ENCODE measurements around the gene LTBP1.

DNA sequence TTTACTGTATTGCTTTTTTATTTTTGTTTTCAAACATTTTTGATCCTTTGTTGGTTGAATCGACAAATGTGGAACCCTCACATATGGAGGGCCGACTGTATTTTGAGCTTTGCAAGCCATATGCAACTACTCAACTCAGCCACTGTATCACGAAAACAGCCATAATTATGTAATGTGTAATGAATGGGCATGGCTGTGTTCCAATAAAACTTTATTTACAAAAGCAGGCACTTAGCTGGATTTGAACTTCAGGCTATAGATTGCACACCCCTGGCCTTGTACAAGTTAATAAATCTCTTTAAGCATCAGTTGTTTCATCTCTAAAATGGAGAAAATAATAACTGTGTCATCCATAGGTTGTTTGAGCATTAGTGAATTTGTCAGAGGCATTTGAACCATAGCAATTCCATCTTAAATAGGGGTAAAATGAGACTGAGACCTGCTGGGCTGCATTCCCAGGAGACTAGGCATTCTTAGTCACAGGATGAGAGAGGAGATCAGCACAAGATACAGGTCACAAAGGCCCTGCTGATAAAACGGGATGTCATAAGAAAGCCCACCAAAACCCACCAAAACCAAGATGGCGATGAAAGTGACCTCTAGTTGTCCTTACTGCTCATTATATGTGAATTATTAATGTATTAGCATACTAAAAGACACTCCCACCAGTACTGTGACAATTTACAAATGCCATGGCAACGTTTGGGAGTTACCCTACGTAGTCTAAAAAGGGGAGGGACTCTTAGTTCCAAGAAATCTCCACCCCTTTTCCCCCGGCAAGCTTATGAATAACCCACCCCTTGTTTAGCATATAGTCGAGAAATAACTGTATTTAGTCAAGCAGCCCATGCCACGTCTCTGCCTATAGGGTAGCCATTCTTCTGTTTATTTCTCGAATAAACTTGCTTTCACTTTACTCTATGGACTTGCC lies 13.7 kb upstream of the LTBP1 start:
- no peak for TF ChIP-seq POLR2AphosphoS2 (conservative IDR thresholded peaks at IDR 0.05; ENCODE audit: low read length)
- TF ChIP-seq, protein P1, sequence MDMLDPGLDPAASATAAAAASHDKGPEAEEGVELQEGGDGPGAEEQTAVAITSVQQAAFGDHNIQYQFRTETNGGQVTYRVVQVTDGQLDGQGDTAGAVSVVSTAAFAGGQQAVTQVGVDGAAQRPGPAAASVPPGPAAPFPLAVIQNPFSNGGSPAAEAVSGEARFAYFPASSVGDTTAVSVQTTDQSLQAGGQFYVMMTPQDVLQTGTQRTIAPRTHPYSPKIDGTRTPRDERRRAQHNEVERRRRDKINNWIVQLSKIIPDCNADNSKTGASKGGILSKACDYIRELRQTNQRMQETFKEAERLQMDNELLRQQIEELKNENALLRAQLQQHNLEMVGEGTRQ (IDR thresholded peaks at IDR 0.05), result no peak
- TF ChIP-seq, protein P2, sequence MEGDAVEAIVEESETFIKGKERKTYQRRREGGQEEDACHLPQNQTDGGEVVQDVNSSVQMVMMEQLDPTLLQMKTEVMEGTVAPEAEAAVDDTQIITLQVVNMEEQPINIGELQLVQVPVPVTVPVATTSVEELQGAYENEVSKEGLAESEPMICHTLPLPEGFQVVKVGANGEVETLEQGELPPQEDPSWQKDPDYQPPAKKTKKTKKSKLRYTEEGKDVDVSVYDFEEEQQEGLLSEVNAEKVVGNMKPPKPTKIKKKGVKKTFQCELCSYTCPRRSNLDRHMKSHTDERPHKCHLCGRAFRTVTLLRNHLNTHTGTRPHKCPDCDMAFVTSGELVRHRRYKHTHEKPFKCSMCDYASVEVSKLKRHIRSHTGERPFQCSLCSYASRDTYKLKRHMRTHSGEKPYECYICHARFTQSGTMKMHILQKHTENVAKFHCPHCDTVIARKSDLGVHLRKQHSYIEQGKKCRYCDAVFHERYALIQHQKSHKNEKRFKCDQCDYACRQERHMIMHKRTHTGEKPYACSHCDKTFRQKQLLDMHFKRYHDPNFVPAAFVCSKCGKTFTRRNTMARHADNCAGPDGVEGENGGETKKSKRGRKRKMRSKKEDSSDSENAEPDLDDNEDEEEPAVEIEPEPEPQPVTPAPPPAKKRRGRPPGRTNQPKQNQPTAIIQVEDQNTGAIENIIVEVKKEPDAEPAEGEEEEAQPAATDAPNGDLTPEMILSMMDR (IDR thresholded peaks at IDR 0.05), result no peak
- no peak for TF ChIP-seq CEBPB (IDR thresholded peaks at IDR 0.05)
- no peak for TF ChIP-seq KDM1A (IDR thresholded peaks at IDR 0.05; ENCODE audit: low read depth)
